Lung (tissue), 12 donors: ENCODE data around the gene NAV2. TPM values are rescaled to one million over a fixed set of nuclear protein-coding genes. Genes with fewer than 3 reads are reported as not detected.
A peak's percentile ranks its signal among the peaks of the same experiment; 100 is the strongest.

ENCODE experiments used
- ATAC-seq: fragments of 200-7000 bp; cut with Tn5 transposase; one replicate; pipeline ENCODE4 v1.9.1; 2020; ENCODE audit warnings: moderate number of reproducible peaks; ENCODE audit not compliant: insufficient read depth, low FRiP score
- DNase-seq, 3 donors: peaks; one replicate each; pipeline ENCODE4 v3.0.0-alpha.2; 2013 to 2017
- H3K27ac ChIP-seq, 2 donors: one replicate each; pipeline ENCODE4 v1.5.1; 2013; ENCODE audit warnings: mild to moderate bottlenecking in 2 of 2, moderate library complexity in 2 of 2, control low read depth in 1 of 2, inconsistent platforms in 1 of 2, low read depth in 1 of 2, low read length in 1 of 2
- H3K27me3 ChIP-seq, 3 donors: one replicate each; pipeline ENCODE4 v1.5.1; 2013; ENCODE audit warnings: low read length in 2 of 3; ENCODE audit not compliant: control insufficient read depth in 3 of 3, insufficient read depth in 3 of 3
- H3K36me3 ChIP-seq, 4 donors: one replicate each; pipeline ENCODE4 v1.5.1; 2013; ENCODE audit warnings: low read length in 4 of 4, mild to moderate bottlenecking in 1 of 4, moderate library complexity in 1 of 4; ENCODE audit not compliant: control insufficient read depth in 4 of 4, insufficient read depth in 4 of 4
- H3K4me1 ChIP-seq, 5 donors: one replicate each; pipeline ENCODE4 v1.5.1; 2013; ENCODE audit warnings: low read length in 5 of 5, mild to moderate bottlenecking in 2 of 5, moderate library complexity in 1 of 5; ENCODE audit not compliant: control insufficient read depth in 5 of 5, insufficient read depth in 5 of 5
- H3K4me3 ChIP-seq: one replicate; pipeline ENCODE4 v1.5.1; 2013; ENCODE audit warnings: mild to moderate bottlenecking, control low read depth, moderate library complexity
- H3K9ac ChIP-seq, 2 donors: one replicate each; pipeline ENCODE4 v1.5.1; 2013; ENCODE audit warnings: low read length in 2 of 2, control low read depth in 1 of 2; ENCODE audit not compliant: insufficient read depth in 1 of 2
- H3K9me3 ChIP-seq, 4 donors: one replicate each; pipeline ENCODE4 v1.5.1; 2013; ENCODE audit warnings: low read length in 3 of 4, mild to moderate bottlenecking in 1 of 4, moderate library complexity in 1 of 4; ENCODE audit not compliant: control insufficient read depth in 4 of 4, insufficient read depth in 3 of 4
- CTCF ChIP-seq: IDR thresholded peaks from 2 replicates; pipeline ENCODE4 v1.5.1; 2012; ENCODE audit warnings: mild to moderate bottlenecking; ENCODE audit errors: control extremely low read depth, extremely low read depth
- WGBS, 2 donors: extraction: QIAGEN DNeasy Blood & Tissue Kit; methylation state at CpG; one replicate each; pipeline ENCODE4 v1.1.7; 2013; 5-methylcytosine and 5-hydroxymethylcytosine counted together
- polyA plus RNA-seq, 2 donors: library from polyadenylated mRNA; stranded (reverse); fragments of 200-250 nt; gene quantifications; one replicate each; pipeline ENCODE4 v1.2.1, GENCODE V29; 2013
- total RNA-seq, 2 donors: library from RNA; depleted of rRNA in 1 of 2; stranded (reverse); fragments of >200 nt in 1 of 2; gene quantifications; one replicate each; pipeline ENCODE4 v1.2.1, GENCODE V29; 2014 to 2021
- donor health status: control.
- donor health status: control.
- donor health status: Bipolar disorder and iron deficiency.
- donor health status: healthy.
- donor health status: DM: yes; HTN: yes; CAD: no.

Gene NAV2
- total and polyA plus RNA-seq, 4 donors: 6.8 to 47.9 (median 20.2) TPM

DNA sequence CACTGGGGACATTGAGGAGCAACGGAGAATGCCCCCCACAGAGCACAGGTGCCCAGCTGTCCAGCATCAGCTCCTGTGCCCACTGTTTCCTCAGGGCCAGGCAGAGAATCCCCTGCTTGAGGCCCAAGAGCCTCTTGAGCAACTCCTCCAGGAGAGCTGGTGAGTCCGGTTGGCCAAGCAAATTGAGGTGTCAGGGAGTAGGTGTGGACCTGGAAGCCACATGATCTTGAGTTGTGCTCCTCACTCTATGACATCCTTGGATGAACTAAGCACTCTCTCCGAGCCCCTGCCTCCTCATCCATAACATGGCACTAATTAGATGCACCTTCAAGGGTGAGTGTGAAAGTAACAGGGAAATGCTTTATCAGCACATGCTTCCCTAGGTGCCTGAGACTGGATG, 326.3 kb downstream of the NAV2 start:
- no peak overlapping the region for H3K4me3 ChIP-seq
- H3K4me1 ChIP-seq: peaks cover 0 to 13% (median 4%) of the 10 kb centered on the region in 5 donors
- no peak for ATAC-seq
- H3K36me3 ChIP-seq: peaks cover 0 to 5% (median under 1%) of the 10 kb centered on the region in 4 donors
- 85 to 96% methylated on average over 3 of the region's 3 CpGs for WGBS, 2 donors
- H3K27ac ChIP-seq: no peak overlapping the region
- no peak for TF ChIP-seq CTCF
- no peak overlapping the region for H3K9ac ChIP-seq
- H3K9me3 ChIP-seq: peaks cover 0 to 2% (median 0%) of the 10 kb centered on the region in 4 donors
- no peak for DNase-seq
- H3K27me3 ChIP-seq: no peaks in the 10 kb centered on the region

DNA sequence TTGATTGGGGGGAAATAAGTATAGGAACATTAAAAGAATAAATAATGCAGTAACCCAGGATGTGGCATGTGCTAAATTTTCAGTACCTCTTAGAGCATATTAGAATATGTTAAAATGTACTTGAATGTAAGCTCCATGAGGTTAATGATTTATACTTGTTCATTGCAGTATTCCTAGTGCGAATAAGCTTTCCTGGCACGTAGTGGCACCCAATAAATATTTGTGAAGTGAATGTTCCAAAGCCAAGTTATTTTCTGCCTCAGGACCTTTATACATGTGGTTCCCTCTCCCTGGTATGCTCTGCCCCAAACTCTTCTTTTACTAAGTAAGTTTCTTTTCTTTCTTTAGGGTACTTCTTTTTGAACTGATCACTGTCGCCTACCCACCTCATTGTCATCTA, 328.9 kb downstream of the NAV2 start:
- peaks cover 0 to 13% (median 4%) of the 10 kb centered on the region in 5 donors for H3K4me1 ChIP-seq
- no peaks in the 10 kb centered on the region for H3K27me3 ChIP-seq
- H3K27ac ChIP-seq: peak overlapping the region in 1 of 2 donors; percentile 82
- ATAC-seq: no peak
- peaks cover 0 to 2% (median 0%) of the 10 kb centered on the region in 4 donors for H3K9me3 ChIP-seq
- no peak overlapping the region for H3K9ac ChIP-seq
- no peak for TF ChIP-seq CTCF
- H3K4me3 ChIP-seq: no peak overlapping the region
- H3K36me3 ChIP-seq: peaks cover 8 to 15% (median 11%) of the 10 kb centered on the region in 4 donors
- DNase-seq: no peak
- WGBS, 2 donors: 85 to 94% methylated on average over 3 of the region's 3 CpGs

GRCh38 chr11:20042045-20042639, 329.5 kb downstream of the NAV2 start:
- H3K4me1 ChIP-seq: peaks cover 0 to 13% (median 4%) of the 10 kb centered on the region in 5 donors
- no peak overlapping the region for H3K9ac ChIP-seq
- peaks cover 8 to 12% (median 11%) of the 10 kb centered on the region in 4 donors for H3K36me3 ChIP-seq
- 63 to 75% methylated on average over 5 of the region's 5 CpGs for WGBS, 2 donors
- no peak overlapping the region for H3K4me3 ChIP-seq
- DNase-seq (no peak), ATAC-seq (no peak)
- no peak for TF ChIP-seq CTCF
- H3K9me3 ChIP-seq: no peaks in the 10 kb centered on the region
- H3K27me3 ChIP-seq: no peaks in the 10 kb centered on the region
- peak overlapping the region in 1 of 2 donors; percentile 91 for H3K27ac ChIP-seq
